ENCODE data around the gene MAP6D1. TPM values are rescaled to one million over a fixed set of nuclear protein-coding genes. Genes with fewer than 3 reads are reported as not detected.

Gene MAP6D1
- total and polyA plus RNA-seq, 2 of the 4 experiments (the other 2 are of a cell fraction), result 2.7 to 5.2 TPM

DNA sequence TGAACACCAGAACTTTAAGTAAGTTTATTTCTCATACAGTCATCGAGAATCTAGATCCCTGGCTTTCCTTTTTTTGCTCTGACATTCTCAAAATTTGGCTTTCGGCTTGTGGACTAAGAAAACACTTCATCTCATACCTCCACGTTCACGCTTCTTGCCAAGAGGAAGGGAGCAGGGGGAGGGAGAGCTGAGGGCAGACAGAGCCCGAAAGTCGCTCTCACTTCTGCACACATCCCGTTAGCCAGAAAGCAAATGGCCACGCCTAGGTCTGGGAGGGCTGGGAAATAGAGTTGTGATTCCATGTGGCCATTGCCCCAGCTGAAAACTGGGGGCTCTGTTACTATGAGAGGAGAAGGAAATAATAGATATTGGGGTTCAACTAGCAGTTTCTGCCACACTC, 57.3 kb downstream of the MAP6D1 start:
- in situ Hi-C loops (cut with MboI; ENCODE audit: low sequenced_read_pairs) (loop anchor here (5.0 kb wide), 1 partner anchor 301 kb away; no protein-coding TSS in a partner anchor), dilution Hi-C loops (cut with HindIII; ENCODE audit: low sequenced_read_pairs, unreplicated experiment) (no loop called here), intact Hi-C loops (cut with micrococcal nuclease) (loop anchor here (5.0 to 10.0 kb wide), 2 partner anchors 381 to 583 kb away; no protein-coding TSS in a partner anchor)
- no peak overlapping the region for H2AK5ac ChIP-seq (ENCODE audit: low read depth, low read length)
- H3K79me1 ChIP-seq (ENCODE audit: low read depth in 1 of 2, low read length in 2 of 2), result peaks cover 7 to 17% of the 10 kb centered on the region in 2 experiments; a peak in 3 of 4 replicates
- no peak overlapping the region for H3K56ac ChIP-seq (ENCODE audit: extremely low read depth, insufficient read depth, low read length)
- H3K27ac ChIP-seq (ENCODE audit: insufficient read depth, low read length), result no peak overlapping the region
- H2BK20ac ChIP-seq (ENCODE audit: low read depth, low read length), result no peak overlapping the region
- WGBS, 2 experiments (ENCODE audit: extremely low coverage in 2 of 2, insufficient read length in 1 of 2), result 94% methylated on average over 4 of the region's 8 CpGs; no CpG with 5 or more reads in 1 of the 2 experiments
- no peaks in the 10 kb centered on the region for H4K20me1 ChIP-seq (ENCODE audit: insufficient read depth, low read length)
- BruUV-seq (replicated peaks), result no TSS peak
- no peak overlapping the region for H2AFZ ChIP-seq (replicated peaks; ENCODE audit: low read length, poor library complexity)
- no peak overlapping the region for H4K91ac ChIP-seq (ENCODE audit: insufficient read depth, low read depth, low read length)
- DNase-seq, result no peak
- CTCF ChIA-PET, result interaction anchor here (0.6 to 1.5 kb wide), 2 partner anchors 14 to 16 kb away, joined by 3 read pairs; no protein-coding TSS in a partner anchor
- no peak overlapping the region for H3K23ac ChIP-seq (ENCODE audit: low read depth, low read length)
- H3K4me1 ChIP-seq (ENCODE audit: control insufficient read depth, insufficient read depth, low read length), result peaks cover 4% of the 10 kb centered on the region; the same call in 1 of the 2 replicates
- no peak overlapping the region for H4K5ac ChIP-seq (ENCODE audit: low read depth, low read length)
- H3K4ac ChIP-seq (ENCODE audit: low read depth, low read length), result no peak overlapping the region
- peaks cover 19% of the 10 kb centered on the region for H3K36me3 ChIP-seq (ENCODE audit: control insufficient read depth, insufficient read depth, low read length)
- no peak overlapping the region for H3K14ac ChIP-seq (replicated peaks; ENCODE audit: low read depth, low read length)
- H3K27me3 ChIP-seq (ENCODE audit: control insufficient read depth, insufficient read depth, low read length), result no peaks in the 10 kb centered on the region
- H3K4me2 ChIP-seq (ENCODE audit: low read depth, low read length), result no peak overlapping the region
- peaks cover 2% of the 10 kb centered on the region; the same call in 1 of the 2 replicates for H3K9me1 ChIP-seq (ENCODE audit: insufficient read depth, low read length)
- no peak for ATAC-seq (ENCODE audit: low read depth)
- no peak overlapping the region for H2BK15ac ChIP-seq (ENCODE audit: low read depth, low read length)
- H3K9ac ChIP-seq (ENCODE audit: low read depth, low read length), result no peak overlapping the region
- H3K4me3 ChIP-seq (ENCODE audit: insufficient read depth, low read depth, low read length), result no peak overlapping the region
- no peak overlapping the region for H3K18ac ChIP-seq (ENCODE audit: low read depth, low read length)
- no peak overlapping the region for H4K8ac ChIP-seq (ENCODE audit: low read depth in 2 of 2, low read length in 2 of 2)
- TF ChIP-seq MAFK (IDR thresholded peaks at IDR 0.05; ENCODE audit: low read depth, low read length) (no peak), CEBPB (IDR thresholded peaks at IDR 0.05; ENCODE audit: low read depth, low read length) (no peak), BHLHE40 (IDR thresholded peaks at IDR 0.05; ENCODE audit: low read depth, low read length) (no peak), NFE2L2 (IDR thresholded peaks at IDR 0.05; ENCODE audit: low read depth, low read length) (no peak), CHD1 (IDR thresholded peaks at IDR 0.05; ENCODE audit: low read depth, low read length) (no peak), POLR2A (IDR thresholded peaks at IDR 0.05; ENCODE audit: low read depth, low read length) (no peak), MAZ (IDR thresholded peaks at IDR 0.05; ENCODE audit: borderline replicate concordance, low read depth, low read length) (no peak), RFX5 (IDR thresholded peaks at IDR 0.05; ENCODE audit: low read depth, low read length) (no peak), MXI1 (IDR thresholded peaks at IDR 0.05; ENCODE audit: borderline replicate concordance, low read depth, low read length) (no peak), FOS (IDR thresholded peaks at IDR 0.05; ENCODE audit: low read depth, low read length) (no peak), RCOR1 (IDR thresholded peaks at IDR 0.05; ENCODE audit: insufficient replicate concordance, low read length) (no peak), SMC3 (IDR thresholded peaks at IDR 0.05; ENCODE audit: low read depth, low read length) (no peak), RAD21 (IDR thresholded peaks at IDR 0.05; ENCODE audit: low read length) (no peak)
- TF ChIP-seq, protein P1, sequence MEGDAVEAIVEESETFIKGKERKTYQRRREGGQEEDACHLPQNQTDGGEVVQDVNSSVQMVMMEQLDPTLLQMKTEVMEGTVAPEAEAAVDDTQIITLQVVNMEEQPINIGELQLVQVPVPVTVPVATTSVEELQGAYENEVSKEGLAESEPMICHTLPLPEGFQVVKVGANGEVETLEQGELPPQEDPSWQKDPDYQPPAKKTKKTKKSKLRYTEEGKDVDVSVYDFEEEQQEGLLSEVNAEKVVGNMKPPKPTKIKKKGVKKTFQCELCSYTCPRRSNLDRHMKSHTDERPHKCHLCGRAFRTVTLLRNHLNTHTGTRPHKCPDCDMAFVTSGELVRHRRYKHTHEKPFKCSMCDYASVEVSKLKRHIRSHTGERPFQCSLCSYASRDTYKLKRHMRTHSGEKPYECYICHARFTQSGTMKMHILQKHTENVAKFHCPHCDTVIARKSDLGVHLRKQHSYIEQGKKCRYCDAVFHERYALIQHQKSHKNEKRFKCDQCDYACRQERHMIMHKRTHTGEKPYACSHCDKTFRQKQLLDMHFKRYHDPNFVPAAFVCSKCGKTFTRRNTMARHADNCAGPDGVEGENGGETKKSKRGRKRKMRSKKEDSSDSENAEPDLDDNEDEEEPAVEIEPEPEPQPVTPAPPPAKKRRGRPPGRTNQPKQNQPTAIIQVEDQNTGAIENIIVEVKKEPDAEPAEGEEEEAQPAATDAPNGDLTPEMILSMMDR (conservative IDR thresholded peaks at IDR 0.05; ENCODE audit: low read depth, low read length), result no peak
- TF ChIP-seq, protein P2, sequence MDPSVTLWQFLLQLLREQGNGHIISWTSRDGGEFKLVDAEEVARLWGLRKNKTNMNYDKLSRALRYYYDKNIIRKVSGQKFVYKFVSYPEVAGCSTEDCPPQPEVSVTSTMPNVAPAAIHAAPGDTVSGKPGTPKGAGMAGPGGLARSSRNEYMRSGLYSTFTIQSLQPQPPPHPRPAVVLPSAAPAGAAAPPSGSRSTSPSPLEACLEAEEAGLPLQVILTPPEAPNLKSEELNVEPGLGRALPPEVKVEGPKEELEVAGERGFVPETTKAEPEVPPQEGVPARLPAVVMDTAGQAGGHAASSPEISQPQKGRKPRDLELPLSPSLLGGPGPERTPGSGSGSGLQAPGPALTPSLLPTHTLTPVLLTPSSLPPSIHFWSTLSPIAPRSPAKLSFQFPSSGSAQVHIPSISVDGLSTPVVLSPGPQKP (IDR thresholded peaks at IDR 0.05; ENCODE audit: borderline replicate concordance, low read depth, low read length), result no peak
- TF ChIP-seq, protein P3, sequence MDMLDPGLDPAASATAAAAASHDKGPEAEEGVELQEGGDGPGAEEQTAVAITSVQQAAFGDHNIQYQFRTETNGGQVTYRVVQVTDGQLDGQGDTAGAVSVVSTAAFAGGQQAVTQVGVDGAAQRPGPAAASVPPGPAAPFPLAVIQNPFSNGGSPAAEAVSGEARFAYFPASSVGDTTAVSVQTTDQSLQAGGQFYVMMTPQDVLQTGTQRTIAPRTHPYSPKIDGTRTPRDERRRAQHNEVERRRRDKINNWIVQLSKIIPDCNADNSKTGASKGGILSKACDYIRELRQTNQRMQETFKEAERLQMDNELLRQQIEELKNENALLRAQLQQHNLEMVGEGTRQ (IDR thresholded peaks at IDR 0.05; ENCODE audit: low read depth, low read length), result no peak
- H2BK5ac ChIP-seq (ENCODE audit: low read depth, low read length, poor library complexity, severe bottlenecking), result no peak overlapping the region
- H2AK9ac ChIP-seq (replicated peaks; ENCODE audit: low read depth, low read length, poor library complexity), result no peak overlapping the region
- POLR2A ChIA-PET (ENCODE audit: unreplicated experiment), result no interaction called here
- H2BK120ac ChIP-seq (ENCODE audit: low read depth, low read length), result no peak overlapping the region
- H3K9me3 ChIP-seq (ENCODE audit: control insufficient read depth, insufficient read depth, low read length), result no peaks in the 10 kb centered on the region

Measured in IMR-90 (cell line).